DMS 273 (cell line): ENCODE data around the gene CASK.
"Not testable (repeated sequence)": the region's sequence is repeated elsewhere in the genome, so short reads cannot be mapped to it uniquely, and the experiment has no call there.

ENCODE experiments used
- DNase-seq: peaks from one replicate; lab custom pipeline; 2025; ENCODE audit not compliant: unreplicated experiment; lab: John Stamatoyannopoulos, UW

CASK gene

DNA sequence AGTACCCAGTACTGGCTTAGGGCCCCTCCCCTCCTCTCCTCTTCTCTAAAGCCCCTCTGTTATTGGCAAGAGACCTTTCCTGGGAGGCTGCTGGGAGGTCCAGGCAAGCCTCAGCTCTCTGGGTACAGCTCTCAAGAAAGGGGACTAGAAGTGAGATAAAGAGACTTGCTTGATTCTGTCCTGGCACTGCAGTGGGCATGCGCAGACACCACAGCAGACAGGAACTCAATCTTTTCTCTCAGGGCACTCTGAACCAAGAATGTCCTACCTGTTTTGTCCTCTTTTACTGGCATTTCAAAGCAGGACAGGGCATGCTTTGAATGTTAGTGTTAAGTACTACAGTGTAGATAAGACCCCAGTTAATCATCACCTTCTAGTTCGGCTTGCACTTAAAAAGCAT is 401.3 kb downstream of the CASK start:
- DNase-seq, result no peak

DNA sequence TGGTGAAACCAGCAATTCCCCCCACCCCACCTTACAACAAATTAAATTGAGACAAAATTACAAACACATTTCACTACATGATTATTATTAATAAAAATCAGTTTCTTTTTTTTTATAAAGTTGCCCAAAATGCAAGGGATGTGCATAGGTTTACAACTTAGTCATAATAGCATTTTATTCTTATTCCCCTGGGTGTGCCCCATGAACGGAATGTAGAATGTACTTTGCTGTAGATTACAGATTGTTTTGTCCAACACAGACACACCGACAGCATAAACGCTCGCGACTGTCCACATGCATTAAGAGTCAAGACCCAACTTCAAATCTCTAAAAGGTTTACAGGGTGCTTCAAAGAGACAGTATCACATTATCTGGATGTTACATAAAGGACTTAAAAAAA is 403.9 kb downstream of the CASK start:
- DNase-seq, result no peak

DNA sequence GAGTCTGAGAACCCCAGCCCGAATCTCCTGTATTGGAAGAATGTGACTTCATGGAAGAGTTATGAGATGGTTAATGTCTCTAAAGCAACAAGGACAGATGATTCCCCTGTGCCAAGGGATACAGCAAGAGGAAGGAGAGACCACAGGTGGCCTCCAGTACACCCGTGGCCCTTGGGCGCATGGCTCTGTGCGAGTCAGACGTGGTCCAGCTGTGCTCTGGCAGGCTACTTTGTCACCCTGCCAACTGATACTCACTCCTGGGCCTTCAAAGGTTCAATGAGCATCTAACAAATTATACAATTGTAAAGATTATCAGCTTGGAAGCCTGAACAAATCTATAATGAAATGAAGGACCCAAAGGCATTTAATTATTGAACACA is 404.5 kb downstream of the CASK start:
- DNase-seq, result peak; percentile 17

DNA sequence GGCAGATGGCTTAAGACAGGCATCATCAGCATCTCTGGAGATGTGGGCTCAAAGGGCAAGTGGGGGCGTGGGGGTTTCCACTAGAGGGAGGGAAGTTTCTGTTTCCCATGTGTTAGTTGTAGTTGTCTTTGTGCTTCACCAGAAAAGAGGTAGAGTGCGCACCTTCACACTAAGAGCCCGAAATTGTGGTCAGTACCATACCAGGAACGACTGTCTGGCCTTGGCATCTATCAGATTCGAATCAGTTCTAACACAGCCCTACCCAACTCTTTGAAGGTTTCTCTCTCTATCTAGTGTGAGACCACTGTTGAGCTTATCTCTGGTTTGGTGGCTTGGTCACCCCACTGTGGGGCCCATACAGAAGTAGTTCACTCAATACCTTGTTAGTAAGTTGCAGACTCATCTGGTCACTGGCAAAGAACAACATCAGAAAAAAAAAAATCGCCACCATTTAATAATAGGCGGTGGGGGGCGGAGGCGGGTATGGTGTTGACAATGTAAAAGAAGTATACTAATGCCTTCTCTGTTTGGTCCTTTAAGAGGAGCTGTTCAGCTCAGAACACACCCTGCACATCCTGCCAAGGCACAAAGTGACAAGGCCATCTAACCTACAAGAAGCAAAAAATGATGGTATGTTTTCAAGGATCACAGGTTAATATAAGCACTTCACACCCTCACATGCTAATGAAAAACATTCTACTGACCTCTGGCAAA is 405.1 kb downstream of the CASK start:
- DNase-seq, result no peak

DNA sequence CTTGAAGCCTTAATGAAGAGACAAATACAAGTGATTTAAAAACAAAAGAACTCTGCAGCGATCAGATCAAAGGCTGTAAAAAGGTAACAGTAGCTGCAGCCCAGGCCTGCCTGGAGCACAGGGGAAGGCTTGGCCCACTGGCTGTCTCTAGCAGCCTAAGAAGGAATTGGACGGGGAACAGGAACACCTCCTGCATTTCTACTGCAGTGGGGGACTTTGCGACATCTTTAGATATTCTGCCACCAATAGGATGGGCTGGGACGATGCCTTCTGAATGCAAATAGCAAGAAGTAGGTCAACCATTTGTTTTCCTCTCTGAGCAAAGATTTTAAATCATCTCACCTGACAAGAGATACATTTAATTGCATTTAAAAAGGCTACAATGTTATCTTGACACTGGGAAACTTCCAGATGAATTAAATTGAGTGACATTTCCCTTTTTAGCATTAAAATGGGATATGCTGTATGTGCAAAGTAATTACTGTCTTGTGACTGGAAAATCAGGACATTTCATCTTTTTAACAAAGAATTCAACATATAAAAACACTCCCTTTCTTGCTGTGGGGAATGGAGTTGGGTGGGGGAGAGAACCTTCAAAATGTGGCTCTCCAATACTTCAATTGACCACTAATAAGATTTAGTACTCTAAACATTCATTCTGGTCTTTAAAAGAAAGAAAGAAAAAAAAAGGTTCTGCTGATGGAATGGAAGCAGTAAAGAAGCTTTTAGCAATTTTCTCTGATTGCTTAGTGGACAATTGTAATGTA is 406.2 kb downstream of the CASK start:
- no peak for DNase-seq

DNA sequence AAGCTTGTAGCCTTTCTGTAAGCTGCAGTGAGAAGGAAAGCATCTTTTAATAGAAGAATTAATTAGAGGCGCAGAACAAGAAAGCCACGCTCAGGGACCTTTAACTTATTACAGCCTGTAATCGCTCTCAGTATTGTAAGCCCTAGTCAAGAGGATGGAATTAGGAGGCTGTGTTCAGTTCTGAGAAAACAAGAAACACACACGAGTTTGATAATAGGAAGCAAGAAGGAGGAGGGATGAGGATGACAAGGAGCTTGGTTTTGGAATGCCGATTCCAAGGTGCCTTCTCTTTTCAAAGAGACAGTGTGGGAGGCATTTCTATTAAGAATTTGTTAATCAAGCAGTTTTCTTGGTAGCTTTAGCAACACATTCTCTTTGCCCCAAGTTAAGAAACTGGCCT is 406.9 kb downstream of the CASK start:
- no peak for DNase-seq

DNA sequence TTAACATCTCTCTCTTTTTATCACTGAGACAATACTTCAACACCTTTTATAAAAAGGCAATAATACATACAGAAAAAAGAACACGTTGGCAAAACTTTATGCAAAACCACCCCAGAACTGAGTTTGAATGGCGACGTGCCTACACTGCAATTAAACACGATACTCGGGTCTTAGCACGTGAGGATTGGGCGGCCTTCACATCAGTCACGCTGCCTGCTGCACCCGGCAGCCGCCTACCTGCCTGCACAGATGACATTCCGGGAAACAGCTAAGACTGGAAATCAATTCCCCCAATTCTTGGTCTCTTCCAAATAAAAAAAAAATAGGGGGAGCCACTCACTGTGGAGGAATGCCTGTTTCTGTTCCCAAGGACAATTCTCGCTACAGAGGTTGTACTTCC is 408.0 kb downstream of the CASK start:
- DNase-seq, result no peak

DNA sequence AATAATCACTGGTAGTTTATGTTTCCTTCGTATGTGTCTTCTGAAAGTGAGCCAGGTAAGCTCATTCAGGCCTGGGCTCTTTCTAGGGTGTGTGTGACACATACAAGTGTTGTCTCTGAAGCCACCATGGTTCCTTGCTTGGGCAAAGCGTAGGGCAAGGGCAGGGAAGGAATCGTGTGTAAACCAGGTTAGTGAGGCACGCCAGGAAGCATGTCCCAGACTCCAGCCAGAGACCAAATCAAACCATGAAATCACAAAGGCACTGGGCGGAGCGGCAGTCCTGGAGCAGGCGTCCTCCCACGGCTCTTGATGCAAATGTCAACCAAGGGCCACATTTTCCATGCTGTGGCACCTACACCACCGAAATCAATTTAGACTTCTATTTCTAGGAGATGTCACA is 409.2 kb downstream of the CASK start:
- DNase-seq, result no peak

DNA sequence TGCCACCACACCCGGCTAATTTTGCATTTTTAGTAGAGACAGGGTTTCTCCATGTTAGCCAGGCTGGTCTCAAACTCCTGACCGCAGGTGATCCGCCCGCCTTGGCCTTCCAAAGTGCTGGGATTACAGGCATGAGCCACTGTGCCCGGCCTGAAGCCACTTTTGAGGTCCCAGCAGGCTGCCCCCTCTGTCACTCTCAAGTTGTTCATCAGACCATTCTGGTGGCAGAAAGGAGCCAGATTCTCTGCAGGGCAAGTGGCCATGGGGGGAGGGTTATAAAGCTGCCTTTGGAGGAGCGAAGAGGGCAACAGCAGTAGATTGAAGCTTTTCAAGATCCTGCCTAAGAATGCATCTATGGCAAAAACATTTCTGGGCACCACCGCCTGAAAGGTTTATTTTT is 410.5 kb downstream of the CASK start:
- DNase-seq, result not testable (repeated sequence)

DNA sequence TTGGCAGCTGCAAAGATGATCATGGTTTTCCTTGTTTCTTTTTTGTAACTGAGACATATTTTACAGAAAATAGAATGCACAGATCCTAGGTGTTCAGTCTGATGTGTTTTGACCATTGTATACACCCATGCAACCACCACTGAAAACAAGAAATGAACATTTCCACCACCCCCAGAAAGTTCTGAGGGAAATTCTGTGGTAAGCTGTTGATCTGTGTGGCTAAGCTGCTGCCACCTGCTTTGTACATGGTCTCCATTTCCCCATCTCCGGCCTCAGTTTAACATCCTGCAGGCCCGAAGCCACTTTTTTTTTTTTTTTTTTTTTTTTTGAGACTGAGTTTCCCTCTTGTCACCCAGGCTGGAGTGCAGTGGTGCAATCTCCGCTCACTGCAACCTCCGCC is 411.0 kb downstream of the CASK start:
- no peak for DNase-seq

DNA sequence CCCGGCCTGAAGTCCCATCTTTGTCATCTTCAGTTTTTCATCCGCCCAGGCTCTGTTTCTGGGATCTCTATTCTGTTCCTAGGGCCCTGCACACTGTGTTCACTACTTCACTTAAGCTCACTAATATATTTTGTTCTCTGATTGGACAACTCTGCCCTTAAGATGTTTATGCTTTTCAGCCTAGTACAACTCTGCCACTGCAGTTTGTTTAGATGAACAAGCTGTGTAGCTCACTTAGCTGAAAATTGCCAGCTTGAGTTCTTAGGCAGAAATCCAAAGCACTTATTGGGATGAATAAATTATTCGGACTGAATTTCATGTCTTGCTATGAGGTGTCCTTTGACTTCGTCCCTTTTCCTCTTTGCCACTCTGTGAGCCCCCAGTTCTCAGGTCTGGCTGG is 415.4 kb downstream of the CASK start:
- peak; percentile 13 for DNase-seq

DNA sequence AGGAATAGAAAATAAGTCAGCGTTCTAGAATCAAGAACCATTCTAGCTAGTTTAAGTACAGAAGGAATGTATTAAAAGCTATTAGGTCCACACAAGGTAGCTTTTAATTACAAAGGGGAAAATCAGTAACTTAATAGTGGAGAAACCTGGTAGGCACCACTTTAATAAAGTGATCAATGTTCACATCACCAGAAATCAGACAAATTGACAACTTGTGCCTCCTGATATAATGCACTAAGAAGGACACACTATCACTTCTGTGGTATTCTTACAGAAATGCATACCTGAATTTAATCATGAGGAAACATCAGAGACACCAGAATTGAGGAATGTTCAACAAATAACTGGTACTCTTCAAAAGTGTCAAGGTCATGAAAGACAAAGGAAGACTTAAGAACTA is 421.4 kb downstream of the CASK start:
- DNase-seq, result no peak

DNA sequence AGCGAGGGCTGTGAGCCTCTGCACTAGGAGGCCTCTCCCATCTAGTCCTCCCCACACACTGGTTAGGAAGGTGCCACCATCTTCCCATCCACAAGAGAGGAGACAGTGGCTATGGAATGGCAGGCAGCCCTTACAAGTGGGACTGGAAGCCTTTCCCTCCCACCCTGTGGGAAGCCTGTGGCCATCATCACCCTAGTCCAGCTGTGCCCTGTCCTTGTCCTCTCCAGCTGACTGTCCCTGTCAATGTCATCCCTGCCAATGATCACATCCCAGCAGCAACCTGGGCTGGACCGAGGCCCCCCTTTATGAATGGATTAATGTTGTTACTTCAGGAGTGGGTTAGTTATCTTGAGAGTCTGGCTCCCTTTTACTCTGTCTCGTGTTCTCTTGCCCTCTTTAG is 423.4 kb downstream of the CASK start:
- no peak for DNase-seq

DNA sequence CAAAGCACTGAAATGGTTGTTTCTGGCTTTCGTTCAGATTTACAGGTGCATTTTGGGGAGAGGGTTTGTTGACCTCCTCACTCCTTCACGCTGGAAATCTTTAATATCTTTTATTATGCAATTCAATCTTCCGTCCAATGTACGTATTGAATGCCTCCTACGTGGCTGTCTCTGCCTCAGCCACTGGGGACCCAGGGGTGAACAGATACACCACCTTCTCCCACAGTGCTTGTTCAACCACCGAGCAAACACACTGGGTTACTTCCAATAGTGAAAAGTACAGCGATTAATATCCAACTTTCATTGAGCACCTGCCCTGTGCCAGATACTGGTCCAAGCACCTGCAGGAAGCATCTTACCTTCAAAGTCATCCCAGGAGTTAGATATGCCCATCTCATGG is 424.2 kb downstream of the CASK start:
- no peak for DNase-seq

DNA sequence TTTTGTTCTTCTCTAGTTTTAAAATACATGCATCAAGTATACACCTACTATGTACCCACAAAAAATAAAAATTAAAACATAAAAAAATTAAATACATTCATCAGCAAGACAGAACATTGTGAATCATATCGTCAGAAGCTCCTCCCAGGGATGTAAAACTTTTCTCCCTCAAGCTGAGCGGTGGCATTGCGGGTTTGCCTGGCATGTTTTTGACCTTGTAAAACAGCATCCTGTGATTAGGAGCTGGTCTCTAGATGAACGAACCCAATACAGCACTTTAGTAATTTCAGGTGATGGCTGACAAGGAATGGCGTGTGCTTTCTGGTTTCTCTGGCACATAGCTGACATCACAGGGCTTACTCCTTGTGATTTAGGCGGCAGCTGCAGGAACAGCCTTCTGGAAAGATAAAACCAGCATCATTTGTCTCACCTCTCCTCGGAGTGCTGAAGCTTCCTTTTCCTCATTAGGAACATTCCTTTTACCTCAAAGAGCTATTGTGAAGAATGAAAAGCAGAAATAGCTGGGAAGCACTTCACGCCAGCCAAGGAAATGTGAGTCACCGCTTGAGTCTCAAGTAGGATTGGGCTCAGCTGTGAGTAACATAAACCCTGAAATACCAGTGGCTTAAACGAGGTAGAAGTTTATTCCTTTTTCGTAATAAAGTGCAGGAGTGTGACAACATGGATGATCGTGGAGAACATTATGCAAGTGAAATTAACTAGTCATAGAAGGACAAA is 431.9 kb downstream of the CASK start:
- DNase-seq, result peak; percentile 34

DNA sequence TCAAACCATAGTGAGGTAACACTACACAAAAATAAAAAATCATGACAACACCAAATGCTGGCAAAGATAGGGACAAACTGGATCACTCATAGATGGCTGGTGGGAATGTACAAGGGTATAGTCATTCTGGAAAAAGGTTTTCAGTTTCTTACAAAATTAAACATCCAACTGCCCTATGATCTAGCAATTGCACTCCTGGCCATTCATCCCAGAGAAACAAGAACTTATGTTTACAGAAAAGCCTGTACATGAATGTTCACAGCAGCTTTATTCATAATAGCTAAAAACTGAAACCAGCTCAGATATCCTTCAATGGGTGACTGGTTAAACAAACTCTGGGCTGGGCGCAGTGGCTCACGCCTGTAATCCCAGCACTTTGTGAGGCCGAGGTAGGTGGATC is 432.9 kb downstream of the CASK start:
- DNase-seq, result no peak

DNA sequence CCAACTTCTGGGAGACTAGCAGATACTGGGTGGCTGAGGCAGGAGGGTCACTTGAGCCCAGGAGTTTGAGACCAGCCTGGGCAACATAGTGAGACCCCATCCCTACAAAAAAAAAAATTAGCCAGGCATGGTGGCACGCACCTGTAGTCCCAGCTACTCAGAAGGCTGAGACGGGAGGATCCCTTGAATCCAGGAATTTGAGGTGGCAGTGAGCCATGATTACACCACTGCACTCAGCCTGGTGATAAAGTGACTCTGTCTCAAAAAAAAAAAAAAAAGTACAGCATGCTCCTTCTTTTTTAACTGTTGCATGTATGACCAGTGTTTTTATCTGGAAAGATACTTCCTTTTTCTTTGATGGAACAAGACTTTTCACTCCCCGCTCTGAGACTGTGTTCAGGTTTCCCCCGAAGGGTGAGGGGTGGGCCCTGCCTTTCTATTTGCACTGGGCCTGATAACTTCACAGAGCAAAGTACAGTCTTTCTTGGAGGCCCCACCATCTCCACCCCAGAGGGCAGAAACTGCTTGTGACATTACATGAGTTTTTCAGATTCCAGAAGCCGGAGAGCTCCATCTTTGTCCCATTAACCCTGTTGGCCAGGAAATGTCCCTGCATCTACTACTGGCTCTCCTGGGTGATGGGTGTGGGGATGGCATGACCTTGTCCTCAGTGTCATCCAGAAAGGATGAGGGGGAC is 441.1 kb downstream of the CASK start:
- no peak for DNase-seq

DNA sequence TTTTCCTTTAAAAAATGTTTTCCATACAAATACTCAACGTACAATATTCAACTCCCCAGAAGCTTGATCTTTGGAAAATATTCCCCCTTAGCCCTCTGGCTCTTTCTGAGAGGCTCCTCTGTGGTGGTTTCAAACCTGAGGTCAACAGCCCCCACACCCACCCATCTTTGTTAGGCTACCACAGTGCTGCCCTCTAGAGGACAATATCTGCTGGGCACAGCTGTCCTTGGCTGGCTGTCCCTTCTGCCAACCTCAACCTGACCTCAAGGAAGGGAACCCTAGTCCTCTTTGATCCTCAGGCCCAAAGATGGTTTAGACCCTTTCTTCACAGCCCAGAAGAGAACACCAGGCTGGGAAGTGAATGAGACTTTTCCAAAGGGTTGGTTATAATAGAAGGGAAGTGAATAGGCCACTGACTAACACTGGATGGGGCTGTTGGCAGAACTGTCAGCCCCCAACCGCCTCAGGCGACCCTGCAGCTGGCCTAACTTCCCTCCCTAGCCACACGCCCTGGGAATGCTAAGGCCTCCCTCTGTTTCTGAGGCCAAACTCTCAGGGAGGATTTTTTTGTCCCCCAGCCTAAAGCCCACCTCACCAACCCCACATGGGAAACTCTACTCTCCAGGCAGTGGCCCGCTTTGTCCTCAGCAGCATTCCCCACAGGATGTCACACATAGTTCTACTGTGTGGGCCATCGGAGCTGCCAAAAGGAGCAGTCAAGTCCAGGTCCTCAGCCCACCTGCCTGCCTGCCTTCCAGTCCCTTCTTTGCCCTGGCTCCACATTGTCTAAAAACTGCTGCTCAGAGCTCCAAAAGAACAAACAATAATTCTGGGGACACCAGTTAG is 441.9 kb downstream of the CASK start:
- peak; percentile 62 for DNase-seq

DNA sequence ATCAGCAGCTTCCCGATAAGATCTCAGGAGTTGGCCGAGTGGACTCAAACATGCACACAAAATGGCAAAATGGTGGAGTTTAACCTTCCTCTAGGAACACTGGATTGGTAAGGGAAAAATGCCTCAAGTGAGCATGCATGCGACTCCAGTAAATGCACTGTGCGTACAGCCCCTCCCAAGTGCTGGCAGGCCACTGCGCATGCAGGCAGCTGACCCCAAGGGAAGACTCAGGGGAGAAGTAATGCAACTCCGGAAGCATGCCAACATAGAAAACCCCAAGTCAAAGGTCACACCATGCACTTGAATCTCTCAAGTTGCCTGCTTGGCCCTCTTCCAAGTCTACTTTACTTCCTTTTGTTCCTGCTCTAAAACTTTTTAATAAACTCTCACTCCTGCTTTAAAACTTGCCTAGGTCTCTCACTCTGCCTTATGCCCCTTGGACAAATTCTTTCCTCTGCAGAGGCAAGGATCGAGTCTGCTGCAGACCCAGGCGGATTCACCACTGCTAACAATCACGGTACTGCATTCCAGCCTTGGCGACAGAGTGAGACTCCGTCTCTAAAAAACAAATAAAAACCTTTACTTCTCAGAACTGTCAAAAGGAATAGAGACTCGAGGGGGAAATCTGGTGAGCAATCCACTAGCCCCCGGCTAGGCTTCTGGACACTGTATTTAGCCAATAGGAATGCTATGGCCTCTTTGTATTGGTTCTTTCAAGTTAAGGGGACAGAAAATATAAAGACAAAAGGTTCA is 442.7 kb downstream of the CASK start:
- no peak for DNase-seq

DNA sequence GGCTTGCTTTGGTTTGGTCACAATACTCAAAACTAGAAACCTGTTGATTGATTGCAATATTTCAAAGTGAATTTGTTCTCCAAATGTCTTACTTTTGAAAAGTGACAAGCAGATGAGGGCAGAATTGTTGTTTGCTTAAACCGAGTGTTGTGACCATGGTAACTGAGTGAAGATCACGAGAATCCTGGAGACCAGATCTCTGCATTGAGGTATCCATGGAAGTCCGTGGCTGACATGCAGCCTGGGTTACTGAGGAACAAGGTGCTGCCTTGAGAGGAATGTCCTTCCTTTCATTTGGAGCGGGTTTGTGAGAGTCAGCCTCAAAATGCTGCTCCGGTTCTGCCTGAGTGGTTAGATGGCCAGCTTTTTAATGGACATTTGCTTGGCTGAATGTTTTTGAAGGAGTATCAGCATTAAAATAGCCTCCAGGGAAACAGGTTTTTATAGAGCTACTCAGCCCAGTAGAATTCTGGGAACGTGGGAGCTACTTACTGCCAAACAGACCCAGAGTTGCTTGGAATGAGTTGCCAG is 444.9 kb downstream of the CASK start:
- DNase-seq, result peak; percentile 19
